ENCODE results near the gene EIF4E1B.

GRCh38 chr5:176636426-176636825 is 6.0 kb downstream of the EIF4E1B start:
- no peak for TF ChIP-seq CTCF (IDR thresholded peaks at IDR 0.05)
- TF ChIP-seq POLR2A (IDR thresholded peaks at IDR 0.05), result no peak

Measured in lower leg skin (tissue), 3 donors.